GM19397 (cell line): ENCODE data around the gene DTNB.
"Not testable (repeated sequence)": the region's sequence is repeated elsewhere in the genome, so short reads cannot be mapped to it uniquely, and the experiment has no call there.

ENCODE experiments used
- ATAC-seq: cut with Tn5 transposase; IDR thresholded peaks from one replicate; pipeline ENCODE4 v1.9.1; 2021; ENCODE audit warnings: mild to moderate bottlenecking, moderate library complexity; ENCODE audit not compliant: unreplicated experiment

Gene DTNB

GRCh38 chr2:25673300-25674076 lies at the start of gene DTNB:
DTNB (minus strand) TSS chr2:25673577; CDS start chr2:25652660, 20,917 bp downstream.
- peak; percentile 85 for ATAC-seq

GRCh38 chr2:25722224-25722623 lies 48.8 kb upstream of the DTNB start:
- ATAC-seq: no peak

GRCh38 chr2:25720575-25720974 lies 47.2 kb upstream of the DTNB start:
- no peak for ATAC-seq

- ATAC-seq: no peak
These were observed 41.4 kb upstream of the DTNB start for GRCh38 chr2:25714740-25715139.

GRCh38 chr2:25712455-25712854 lies 39.1 kb upstream of the DTNB start:
- ATAC-seq: no peak

GRCh38 chr2:25711675-25712354 lies 38.4 kb upstream of the DTNB start:
- ATAC-seq: no peak

- ATAC-seq: no peak
These were observed 37.4 kb upstream of the DTNB start for GRCh38 chr2:25710750-25711149.

- no peak for ATAC-seq
These were observed 36.0 kb upstream of the DTNB start for GRCh38 chr2:25709349-25709748.

GRCh38 chr2:25707927-25708590 lies 34.7 kb upstream of the DTNB start:
- ATAC-seq: no peak

GRCh38 chr2:25705575-25705974 lies 32.2 kb upstream of the DTNB start:
- ATAC-seq: not testable (repeated sequence)

- no peak for ATAC-seq
These were observed 28.4 kb upstream of the DTNB start for GRCh38 chr2:25701801-25702200.

- ATAC-seq: no peak
These were observed 26.9 kb upstream of the DTNB start for GRCh38 chr2:25700221-25700660.

GRCh38 chr2:25699216-25699615 lies 25.8 kb upstream of the DTNB start:
- ATAC-seq: no peak

GRCh38 chr2:25698752-25699151 lies 25.4 kb upstream of the DTNB start:
- no peak for ATAC-seq

- ATAC-seq: no peak
These were observed 24.4 kb upstream of the DTNB start for GRCh38 chr2:25697559-25698341.

GRCh38 chr2:25692737-25693445 lies 19.5 kb upstream of the DTNB start:
- ATAC-seq: no peak

- ATAC-seq: no peak
These were observed 18.8 kb upstream of the DTNB start for GRCh38 chr2:25692143-25692542.

GRCh38 chr2:25690058-25690457 lies 16.7 kb upstream of the DTNB start:
- ATAC-seq: no peak

GRCh38 chr2:25688236-25688635 lies 14.9 kb upstream of the DTNB start:
- no peak for ATAC-seq

- ATAC-seq: no peak
These were observed 12.4 kb upstream of the DTNB start for GRCh38 chr2:25685741-25686140.
